DND-41 (cell line): ENCODE measurements around the gene SEC22A.

Source experiments
- EZH2 ChIP-seq: IDR thresholded peaks from 3 replicates; pipeline ENCODE4 v1.6.1; 2012; ENCODE audit warnings: borderline replicate concordance, low read depth, mild to moderate bottlenecking, moderate library complexity, low read length, inconsistent platforms; ENCODE audit not compliant: severe bottlenecking
- TF ChIP-seq, protein P1 (sequence below): IDR thresholded peaks from 2 replicates; pipeline ENCODE4 v1.5.1; 2012; ENCODE audit warnings: borderline replicate concordance, low read length, moderate library complexity, mild to moderate bottlenecking; ENCODE audit not compliant: poor library complexity, severe bottlenecking; ENCODE audit errors: extremely low read depth

DNA sequence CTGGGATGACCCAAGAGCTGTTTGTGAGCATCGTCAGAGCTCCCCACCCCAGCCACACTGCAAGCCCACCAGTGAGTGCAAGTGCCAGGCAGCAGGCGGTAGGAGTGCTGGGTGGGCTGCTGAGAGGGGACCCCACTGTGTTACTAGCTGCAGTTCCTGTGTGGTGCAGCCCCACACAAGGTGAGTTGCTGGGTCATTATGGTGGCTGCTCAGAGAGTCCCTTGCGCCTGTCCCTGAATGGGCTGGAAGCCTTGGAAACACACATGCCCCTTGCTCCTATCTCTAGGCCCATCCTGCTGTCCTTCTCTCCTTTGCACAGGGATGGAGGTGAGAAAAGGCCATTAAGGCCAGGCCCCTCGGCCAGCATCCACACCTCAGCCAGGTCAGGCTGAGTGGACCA, 83.7 kb downstream of the SEC22A start:
- TF ChIP-seq, protein P1, sequence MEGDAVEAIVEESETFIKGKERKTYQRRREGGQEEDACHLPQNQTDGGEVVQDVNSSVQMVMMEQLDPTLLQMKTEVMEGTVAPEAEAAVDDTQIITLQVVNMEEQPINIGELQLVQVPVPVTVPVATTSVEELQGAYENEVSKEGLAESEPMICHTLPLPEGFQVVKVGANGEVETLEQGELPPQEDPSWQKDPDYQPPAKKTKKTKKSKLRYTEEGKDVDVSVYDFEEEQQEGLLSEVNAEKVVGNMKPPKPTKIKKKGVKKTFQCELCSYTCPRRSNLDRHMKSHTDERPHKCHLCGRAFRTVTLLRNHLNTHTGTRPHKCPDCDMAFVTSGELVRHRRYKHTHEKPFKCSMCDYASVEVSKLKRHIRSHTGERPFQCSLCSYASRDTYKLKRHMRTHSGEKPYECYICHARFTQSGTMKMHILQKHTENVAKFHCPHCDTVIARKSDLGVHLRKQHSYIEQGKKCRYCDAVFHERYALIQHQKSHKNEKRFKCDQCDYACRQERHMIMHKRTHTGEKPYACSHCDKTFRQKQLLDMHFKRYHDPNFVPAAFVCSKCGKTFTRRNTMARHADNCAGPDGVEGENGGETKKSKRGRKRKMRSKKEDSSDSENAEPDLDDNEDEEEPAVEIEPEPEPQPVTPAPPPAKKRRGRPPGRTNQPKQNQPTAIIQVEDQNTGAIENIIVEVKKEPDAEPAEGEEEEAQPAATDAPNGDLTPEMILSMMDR, result no peak
- TF ChIP-seq EZH2, result no peak
